Spleen (tissue), 11 donors: Measurements from ENCODE around the gene LAX1. TPM values are rescaled to one million over a fixed set of nuclear protein-coding genes. Genes with fewer than 3 reads are reported as not detected.

ENCODE experiments used
- DNase-seq: peaks from one replicate; pipeline ENCODE4 v3.0.0-alpha.2; 2020
- H3K27ac ChIP-seq, 8 donors: fragments of 200-600 bp; sonication (generic) in 7 of 8; 1 replicate in 4 of 8; 2 replicates in 4 of 8; pipeline versions ENCODE4 v1.5.0 to v1.8.0; 2016 to 2021; ENCODE audit warnings: inconsistent platforms in 4 of 8, mild to moderate bottlenecking in 4 of 8, moderate library complexity in 1 of 8
- H3K27me3 ChIP-seq, 7 donors: fragments of 200-600 bp; sonication (generic) in 6 of 7; replicated peaks in 1 of 7; 1 replicate in 4 of 7; 2 replicates in 3 of 7; pipeline versions ENCODE4 v1.5.0 to v1.8.0; 2016 to 2021; ENCODE audit warnings: inconsistent platforms in 3 of 7, mild to moderate bottlenecking in 1 of 7
- H3K36me3 ChIP-seq, 6 donors: fragments of 200-600 bp; sonication (generic) in 5 of 6; 1 replicate in 4 of 6; 2 replicates in 2 of 6; pipeline versions ENCODE4 v1.5.0 to v1.8.0; 2016 to 2021; ENCODE audit warnings: inconsistent platforms in 2 of 6
- H3K4me1 ChIP-seq, 6 donors: fragments of 200-600 bp; sonication (generic) in 5 of 6; 1 replicate in 3 of 6; 2 replicates in 3 of 6; pipeline versions ENCODE4 v1.5.0 to v1.8.0; 2016 to 2021; ENCODE audit warnings: inconsistent platforms in 3 of 6
- H3K4me3 ChIP-seq, 8 donors: fragments of 200-600 bp; sonication (generic) in 7 of 8; 1 replicate in 4 of 8; 2 replicates in 4 of 8; pipeline versions ENCODE4 v1.5.0 to v1.8.0; 2016 to 2021; ENCODE audit warnings: inconsistent platforms in 4 of 8, mild to moderate bottlenecking in 4 of 8, moderate library complexity in 2 of 8
- H3K9me3 ChIP-seq, 8 donors: fragments of 200-600 bp; sonication (generic) in 7 of 8; 1 replicate in 4 of 8; 2 replicates in 4 of 8; pipeline versions ENCODE4 v1.5.0 to v1.8.0; 2016 to 2021; ENCODE audit warnings: inconsistent platforms in 4 of 8
- CTCF ChIP-seq, 11 experiments: fragments of 200-600 bp in 7 of 11; fragments of 450-650 bp in 4 of 11; sonication (generic) in 4 of 11; IDR thresholded peaks in 8 of 11; conservative IDR thresholded peaks in 3 of 11; 1 replicate in 7 of 11; 2 replicates in 4 of 11; pipeline versions ENCODE4 v1.4.0 to v1.8.0; 2016 to 2021; ENCODE audit warnings: antibody characterized with exemption in 11 of 11, inconsistent platforms in 4 of 11, mild to moderate bottlenecking in 1 of 11
- POLR2A ChIP-seq, 3 donors: fragments of 450-650 bp; IDR thresholded peaks; one replicate each; pipeline ENCODE4 v1.5.1; 2017; ENCODE audit warnings: antibody characterized with exemption in 3 of 3, mild to moderate bottlenecking in 1 of 3
- POLR2AphosphoS5 ChIP-seq, 3 donors: sonication (generic); formaldehyde crosslinking; IDR thresholded peaks; one replicate each; pipeline ENCODE4 v1.5.1; 2017; ENCODE audit warnings: antibody characterized with exemption in 3 of 3
- WGBS, 5 donors: extraction: QIAGEN DNeasy Blood & Tissue Kit in 3 of 5; methylation state at CpG; one replicate each; pipeline versions ENCODE4 v1.1.5 to v1.1.7; 2013 to 2018; 5-methylcytosine and 5-hydroxymethylcytosine counted together
- intact Hi-C: fragments of 100-400 bp; cut with DNase I; formaldehyde crosslinking; loops from one replicate; pipeline ENCODE4 v1.15.0; 2023; ENCODE audit warnings: low total_unique reads
- polyA plus RNA-seq, 3 donors: library from polyadenylated mRNA; stranded (reverse); fragments of 200-250 nt; gene quantifications; one replicate each; pipeline ENCODE4 v1.2.1, GENCODE V29; 2013
- total RNA-seq, 7 donors: library from RNA; depleted of rRNA in 3 of 7; stranded (reverse); fragments of >200 nt in 3 of 7; fragmentation: NEBNext Ultra II Directional in 4 of 7; extraction: Animal tissue kit (Norgen Biotek cat#: 25700) in 4 of 7; gene quantifications; one replicate each; pipeline versions ENCODE4 v1.1.0 to v1.2.1, GENCODE V29; 2016 to 2021
- donor health status: healthy with polysubstance abuse.
- donor health status: DM: no; HTN: no; CAD: no; lungs with moderate emphysema.
- donor health status: DM: no; HTN: no; CAD: no.
- donor health status: Bipolar disorder and iron deficiency.
- donor health status: healthy.
- donor health status: DM: no; HTN: no; CAD: no.
- donor health status: DM: yes; HTN: yes; CAD: no.

Gene LAX1
- total and polyA plus RNA-seq, 10 donors: 1.00 to 24.3 (median 13.0) TPM

- intact Hi-C loops: no loop called here
- 35 to 55% (median 44%) methylated on average over 3 of the region's 3 CpGs for WGBS, 5 donors
- no peak overlapping the region for H3K4me3 ChIP-seq
- peaks cover 0 to 6% (median 0%) of the 10 kb centered on the region in 6 donors for H3K4me1 ChIP-seq
- H3K27me3 ChIP-seq: no peaks in the 10 kb centered on the region
- no peak for TF ChIP-seq POLR2A (IDR thresholded peaks at IDR 0.05)
- H3K27ac ChIP-seq: no peak overlapping the region
- no peak for DNase-seq
- peaks cover 0 to 22% (median 3%) of the 10 kb centered on the region in 6 donors for H3K36me3 ChIP-seq
- no peaks in the 10 kb centered on the region for H3K9me3 ChIP-seq
These were observed 13.2 kb downstream of the LAX1 start for GRCh38 chr1:203778146-203778545.

GRCh38 chr1:203778789-203779188, 13.8 kb downstream of the LAX1 start:
- Histone ChIP-seq H3K27me3 (no peaks in the 10 kb centered on the region), H3K4me1 (peaks cover 0 to 6% (median 0%) of the 10 kb centered on the region in 6 donors), H3K9me3 (no peaks in the 10 kb centered on the region), H3K27ac (no peak overlapping the region), H3K36me3 (peaks cover 0 to 16% (median 3%) of the 10 kb centered on the region in 6 donors), H3K4me3 (no peak overlapping the region)
- 92 to 98% (median 95%) methylated on average over 4 of the region's 4 CpGs for WGBS, 5 donors
- DNase-seq: no peak
- intact Hi-C loops: no loop called here
- no peak for TF ChIP-seq POLR2A (IDR thresholded peaks at IDR 0.05)
- no peak for TF ChIP-seq POLR2AphosphoS5 (IDR thresholded peaks at IDR 0.05)
- no peak for TF ChIP-seq CTCF (IDR thresholded peaks at IDR 0.05 in 8 of 11, conservative IDR thresholded peaks at IDR 0.05 in 3 of 11)

GRCh38 chr1:203781962-203782361, 17.0 kb downstream of the LAX1 start:
- Histone ChIP-seq H3K36me3 (no peaks in the 10 kb centered on the region), H3K27me3 (no peaks in the 10 kb centered on the region), H3K4me3 (no peak overlapping the region), H3K4me1 (no peaks in the 10 kb centered on the region), H3K9me3 (no peaks in the 10 kb centered on the region), H3K27ac (no peak overlapping the region)
- no peak for TF ChIP-seq POLR2AphosphoS5 (IDR thresholded peaks at IDR 0.05)
- no peak for TF ChIP-seq CTCF (IDR thresholded peaks at IDR 0.05 in 8 of 11, conservative IDR thresholded peaks at IDR 0.05 in 3 of 11)
- no peak for TF ChIP-seq POLR2A (IDR thresholded peaks at IDR 0.05)
- intact Hi-C loops: no loop called here
- 89 to 96% (median 92%) methylated on average over 7 of the region's 7 CpGs for WGBS, 5 donors
- no peak for DNase-seq

- no peak for DNase-seq
- TF ChIP-seq CTCF (IDR thresholded peaks at IDR 0.05 in 8 of 11, conservative IDR thresholded peaks at IDR 0.05 in 3 of 11): no peak
- TF ChIP-seq POLR2AphosphoS5 (IDR thresholded peaks at IDR 0.05): no peak
- TF ChIP-seq POLR2A (IDR thresholded peaks at IDR 0.05): no peak
- no peaks in the 10 kb centered on the region for H3K27me3 ChIP-seq
- peaks cover 2 to 3% (median 3%) of the 10 kb centered on the region in 6 donors for H3K4me1 ChIP-seq
- no peaks in the 10 kb centered on the region for H3K36me3 ChIP-seq
- 76 to 93% (median 83%) methylated on average over 3 of the region's 3 CpGs for WGBS, 5 donors
- H3K4me3 ChIP-seq: no peak overlapping the region
- H3K27ac ChIP-seq: no peak overlapping the region
- H3K9me3 ChIP-seq: no peaks in the 10 kb centered on the region
- intact Hi-C loops: no loop called here
These were observed 25.0 kb downstream of the LAX1 start for GRCh38 chr1:203789966-203790365.

GRCh38 chr1:203791498-203791897, 26.5 kb downstream of the LAX1 start:
- TF ChIP-seq CTCF (IDR thresholded peaks at IDR 0.05 in 8 of 11, conservative IDR thresholded peaks at IDR 0.05 in 3 of 11): no peak
- TF ChIP-seq POLR2AphosphoS5 (IDR thresholded peaks at IDR 0.05): no peak
- no peak for TF ChIP-seq POLR2A (IDR thresholded peaks at IDR 0.05)
- intact Hi-C loops: no loop called here
- Histone ChIP-seq H3K36me3 (no peaks in the 10 kb centered on the region), H3K27ac (no peak overlapping the region), H3K9me3 (no peaks in the 10 kb centered on the region), H3K4me1 (peaks cover 2 to 9% (median 8%) of the 10 kb centered on the region in 6 donors), H3K27me3 (no peaks in the 10 kb centered on the region), H3K4me3 (no peak overlapping the region)
- no peak for DNase-seq
- 71 to 91% (median 86%) methylated on average over 3 of the region's 3 CpGs for WGBS, 5 donors
